Stimulated activated effector memory CD8-positive, alpha-beta T cell treated with anti-CD3 and anti-CD28 coated beads, Interleukin-12 subunit alpha, Interleukin-12 subunit beta, amount 100 ng/mL, for 72 hours (primary cell): ENCODE measurements around the gene PDE6A.

Experiments
- ATAC-seq: fragments of 150-1000 bp; cut with Tn5 transposase; 2 replicates; pipeline ENCODE4 v1.10.0; 2021
- DNase-seq, 2 donors: peaks; one replicate each; pipeline ENCODE4 v3.0.0; 2021 to 2022; ENCODE audit warnings: low spot score in 2 of 2
- H3K27ac Mint-ChIP-seq: one replicate; pipeline ENCODE4 v1.8.0; 2022; ENCODE audit warnings: mild to moderate bottlenecking, mixed read lengths
- H3K36me3 Mint-ChIP-seq: one replicate; pipeline ENCODE4 v1.8.0; 2022; ENCODE audit warnings: mild to moderate bottlenecking, mixed read lengths
- H3K4me1 Mint-ChIP-seq: one replicate; pipeline ENCODE4 v1.8.0; 2022; ENCODE audit warnings: mixed read lengths
- H3K4me3 Mint-ChIP-seq: one replicate; pipeline ENCODE4 v1.8.0; 2022; ENCODE audit warnings: mild to moderate bottlenecking, mixed read lengths
- H3K9me3 Mint-ChIP-seq: one replicate; pipeline ENCODE4 v1.8.0; 2022; ENCODE audit warnings: mixed read lengths

PDE6A gene

DNA sequence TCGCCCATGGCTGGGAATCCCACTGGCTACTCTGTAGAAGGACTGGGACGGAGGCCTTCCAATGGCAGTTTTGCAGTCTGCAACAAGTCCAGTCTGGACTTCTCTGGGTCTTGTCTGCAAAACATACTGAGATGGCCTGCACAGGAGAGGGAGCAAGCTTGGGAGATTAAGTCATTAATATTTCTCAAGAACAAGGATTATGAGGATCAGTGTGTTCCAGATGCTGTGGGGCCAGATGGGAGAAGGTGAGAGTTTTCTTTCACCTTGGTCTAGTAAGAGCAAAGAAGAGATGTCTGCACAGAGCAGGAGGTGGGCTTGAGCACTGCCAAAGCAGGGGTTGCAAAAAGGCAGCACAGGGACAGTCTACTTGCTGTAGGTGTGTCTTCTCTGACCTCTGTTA is at the start of gene PDE6A:
PDE6A (minus strand) TSS at position 128 of the 400 bp plus-strand sequence; CDS start at position 8, 120 bp downstream.
- no peak within 1 kb of the TSS for H3K4me3 Mint-ChIP-seq
- ATAC-seq (no peak), DNase-seq (no peak)
- no peaks in the 10 kb centered on the region for H3K36me3 Mint-ChIP-seq
- H3K27ac Mint-ChIP-seq = no peak within 1 kb of the TSS
- H3K4me1 Mint-ChIP-seq = peaks cover 5% of the 10 kb centered on the region
- no peaks in the 10 kb centered on the region for H3K9me3 Mint-ChIP-seq

DNA sequence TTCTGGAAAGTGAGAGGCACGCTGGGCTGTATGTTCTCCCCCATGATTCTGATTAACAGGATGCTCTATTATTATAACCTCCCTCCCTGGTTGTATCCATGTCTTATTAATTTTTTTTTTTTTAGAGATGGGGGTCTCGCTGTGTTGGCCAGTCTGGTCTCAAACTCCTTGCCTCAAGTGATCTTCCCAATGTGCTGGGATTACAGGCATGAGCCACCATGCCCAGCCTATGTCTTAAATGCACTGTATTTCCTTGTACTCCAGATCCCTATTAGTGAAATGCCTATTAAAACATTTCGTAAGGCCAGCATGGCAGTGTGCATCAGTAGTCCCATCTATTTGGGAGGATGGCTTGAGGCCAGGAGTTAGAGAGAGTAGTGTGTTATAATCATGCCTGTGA is 48.9 kb upstream of the PDE6A start:
- Mint-ChIP-seq H3K4me1 (peaks cover under 1% of the 10 kb centered on the region), H3K4me3 (no peak overlapping the region), H3K27ac (no peak overlapping the region), H3K9me3 (no peaks in the 10 kb centered on the region), H3K36me3 (no peaks in the 10 kb centered on the region)
- ATAC-seq = no peak
- no peak for DNase-seq

DNA sequence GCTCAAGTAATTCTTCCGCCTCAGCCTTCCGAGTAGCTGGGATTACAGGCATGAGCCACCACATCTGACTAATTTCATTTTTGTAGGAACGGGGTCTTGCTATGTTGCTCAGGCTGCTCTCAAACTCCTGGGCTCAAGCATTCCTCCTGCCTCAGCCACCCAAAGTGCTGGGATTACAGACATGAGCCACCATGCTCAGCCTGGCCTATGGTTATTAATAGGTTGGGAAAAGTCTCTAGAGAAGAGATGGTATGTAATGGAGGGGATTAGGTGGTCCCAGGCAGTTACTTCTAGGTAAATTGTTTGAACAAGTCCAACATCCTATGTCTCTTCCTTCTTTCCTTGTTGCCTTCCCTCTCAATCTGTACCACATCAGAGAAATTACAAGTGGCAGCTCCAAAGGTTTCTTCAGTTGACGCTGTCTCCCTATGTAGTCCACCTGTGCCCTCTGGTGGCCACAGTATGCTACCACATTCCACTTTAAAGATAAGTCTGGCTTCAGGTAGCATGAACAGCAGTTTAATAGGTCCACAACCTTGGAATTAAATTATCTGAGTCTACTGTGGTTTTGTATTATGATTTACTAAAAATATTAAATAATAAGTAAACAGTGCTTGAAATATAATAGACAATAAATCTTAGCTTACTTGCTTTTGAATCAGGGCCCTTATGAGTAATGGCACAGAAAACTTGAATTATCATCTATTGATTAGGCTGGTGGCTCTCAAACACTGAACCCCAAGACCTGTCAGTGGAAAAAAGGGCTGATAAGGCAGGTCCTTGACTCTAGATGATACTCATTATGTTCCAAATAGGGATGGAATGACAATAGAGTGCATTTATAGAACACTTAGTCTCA is 46.2 kb upstream of the PDE6A start:
- no peak overlapping the region for H3K4me3 Mint-ChIP-seq
- no peaks in the 10 kb centered on the region for H3K9me3 Mint-ChIP-seq
- H3K27ac Mint-ChIP-seq = no peak overlapping the region
- no peaks in the 10 kb centered on the region for H3K36me3 Mint-ChIP-seq
- ATAC-seq (peak; percentile 78), DNase-seq (peak; percentile 45 to 68)
- no peaks in the 10 kb centered on the region for H3K4me1 Mint-ChIP-seq

DNA sequence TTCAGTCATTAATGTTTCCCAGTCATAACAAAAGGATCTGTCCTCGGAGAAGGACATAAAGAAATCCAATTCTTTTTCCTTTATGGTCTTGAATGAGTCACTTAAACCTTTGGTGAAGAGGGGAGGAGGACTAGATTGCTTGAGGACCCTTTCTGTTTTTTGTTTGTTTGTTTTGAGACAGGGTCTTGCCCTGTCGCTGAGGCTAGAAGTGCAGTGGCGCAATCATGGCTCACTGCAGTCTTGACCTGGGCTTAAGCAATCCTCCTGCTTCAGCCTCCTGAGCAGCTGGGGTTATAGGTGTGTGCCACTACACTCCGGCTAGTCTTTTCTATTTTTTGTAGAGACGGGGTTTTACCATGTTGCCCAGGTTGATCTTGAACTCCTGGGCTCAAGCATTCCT is 43.5 kb upstream of the PDE6A start:
- H3K27ac Mint-ChIP-seq = no peak overlapping the region
- ATAC-seq = no peak
- DNase-seq = no peak
- no peaks in the 10 kb centered on the region for H3K36me3 Mint-ChIP-seq
- no peaks in the 10 kb centered on the region for H3K9me3 Mint-ChIP-seq
- H3K4me1 Mint-ChIP-seq = no peaks in the 10 kb centered on the region
- H3K4me3 Mint-ChIP-seq = no peak overlapping the region

DNA sequence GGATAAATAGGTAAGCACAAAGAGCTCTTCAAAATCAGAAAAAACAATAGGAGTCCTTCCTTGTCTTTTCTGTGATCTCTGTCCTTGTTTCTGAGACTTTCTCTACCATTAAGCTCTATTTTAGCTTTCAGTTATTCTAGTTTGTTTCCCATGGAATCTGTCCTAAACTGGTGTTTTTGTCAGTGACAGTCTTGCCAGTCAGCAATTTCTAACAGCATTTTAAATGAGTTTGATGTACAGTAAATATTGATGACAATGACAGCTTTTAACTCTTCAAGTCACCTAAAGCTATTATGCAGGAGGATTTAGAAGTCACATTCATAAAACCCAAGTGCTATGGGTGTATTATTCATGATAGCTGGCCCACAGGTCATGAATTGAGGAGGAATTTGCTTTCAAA is 37.9 kb upstream of the PDE6A start:
- Mint-ChIP-seq H3K4me1 (no peaks in the 10 kb centered on the region), H3K4me3 (no peak overlapping the region), H3K9me3 (no peaks in the 10 kb centered on the region), H3K27ac (no peak overlapping the region), H3K36me3 (peaks cover 28% of the 10 kb centered on the region)
- ATAC-seq (no peak), DNase-seq (no peak)

DNA sequence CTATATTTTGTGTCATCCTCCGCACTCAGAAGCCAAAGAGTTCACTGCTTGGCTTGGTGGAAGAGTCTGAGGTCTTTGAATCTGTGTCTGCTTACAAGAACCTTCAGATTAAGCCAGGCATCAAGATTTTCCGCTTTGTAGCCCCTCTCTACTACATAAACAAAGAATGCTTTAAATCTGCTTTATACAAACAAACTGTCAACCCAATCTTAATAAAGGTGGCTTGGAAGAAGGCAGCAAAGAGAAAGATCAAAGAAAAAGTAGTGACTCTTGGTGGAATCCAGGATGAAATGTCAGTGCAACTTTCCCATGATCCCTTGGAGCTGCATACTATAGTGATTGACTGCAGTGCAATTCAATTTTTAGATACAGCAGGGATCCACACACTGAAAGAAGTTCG is 36.6 kb upstream of the PDE6A start:
- Mint-ChIP-seq H3K9me3 (no peaks in the 10 kb centered on the region), H3K4me3 (no peak overlapping the region), H3K27ac (no peak overlapping the region), H3K4me1 (no peaks in the 10 kb centered on the region), H3K36me3 (peaks cover 31% of the 10 kb centered on the region)
- ATAC-seq = no peak
- no peak for DNase-seq

DNA sequence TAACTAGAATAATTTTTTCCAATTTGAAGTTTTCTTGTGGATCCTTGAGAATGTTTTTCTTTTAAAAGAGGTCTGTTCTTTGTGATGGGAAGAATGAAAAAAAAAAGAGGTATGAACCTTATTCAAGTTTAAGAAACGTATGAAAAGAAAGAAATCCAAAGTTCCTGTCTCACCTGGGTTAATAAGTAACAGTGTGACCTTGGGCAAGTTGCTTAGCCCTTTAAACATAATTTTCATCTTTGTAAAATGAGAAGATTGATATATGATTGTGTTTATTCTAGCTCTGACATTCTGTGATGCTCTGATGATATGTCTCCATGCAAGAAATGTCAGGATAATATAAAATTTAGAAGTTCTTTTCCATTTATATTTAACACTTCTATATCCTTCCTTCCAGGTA is 35.3 kb upstream of the PDE6A start:
- H3K27ac Mint-ChIP-seq = no peak overlapping the region
- H3K9me3 Mint-ChIP-seq = no peaks in the 10 kb centered on the region
- DNase-seq (no peak), ATAC-seq (no peak)
- no peak overlapping the region for H3K4me3 Mint-ChIP-seq
- no peaks in the 10 kb centered on the region for H3K4me1 Mint-ChIP-seq
- H3K36me3 Mint-ChIP-seq = peaks cover 31% of the 10 kb centered on the region

DNA sequence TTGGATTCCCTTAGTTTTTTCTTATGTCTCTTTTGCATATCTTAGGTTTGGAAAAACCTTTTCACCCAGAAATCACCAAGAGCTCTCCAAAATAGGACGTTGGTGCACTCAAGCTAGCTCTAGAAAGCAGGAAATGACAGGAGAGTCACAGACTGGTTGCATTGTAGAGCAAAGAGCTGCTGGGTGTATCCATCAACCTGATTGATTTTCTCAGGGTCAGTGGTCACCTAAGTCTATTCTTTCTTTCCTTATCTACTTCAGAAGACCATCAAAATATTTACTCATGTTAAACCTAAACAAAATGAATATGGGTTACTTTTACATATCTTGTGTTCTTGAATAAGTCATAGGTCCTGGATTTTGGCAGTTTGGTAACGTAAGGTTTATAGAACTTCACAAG is 30.8 kb upstream of the PDE6A start:
- DNase-seq (no peak), ATAC-seq (no peak)
- Mint-ChIP-seq H3K4me1 (peaks cover 5% of the 10 kb centered on the region), H3K27ac (no peak overlapping the region), H3K9me3 (no peaks in the 10 kb centered on the region), H3K4me3 (no peak overlapping the region), H3K36me3 (peaks cover 30% of the 10 kb centered on the region)

DNA sequence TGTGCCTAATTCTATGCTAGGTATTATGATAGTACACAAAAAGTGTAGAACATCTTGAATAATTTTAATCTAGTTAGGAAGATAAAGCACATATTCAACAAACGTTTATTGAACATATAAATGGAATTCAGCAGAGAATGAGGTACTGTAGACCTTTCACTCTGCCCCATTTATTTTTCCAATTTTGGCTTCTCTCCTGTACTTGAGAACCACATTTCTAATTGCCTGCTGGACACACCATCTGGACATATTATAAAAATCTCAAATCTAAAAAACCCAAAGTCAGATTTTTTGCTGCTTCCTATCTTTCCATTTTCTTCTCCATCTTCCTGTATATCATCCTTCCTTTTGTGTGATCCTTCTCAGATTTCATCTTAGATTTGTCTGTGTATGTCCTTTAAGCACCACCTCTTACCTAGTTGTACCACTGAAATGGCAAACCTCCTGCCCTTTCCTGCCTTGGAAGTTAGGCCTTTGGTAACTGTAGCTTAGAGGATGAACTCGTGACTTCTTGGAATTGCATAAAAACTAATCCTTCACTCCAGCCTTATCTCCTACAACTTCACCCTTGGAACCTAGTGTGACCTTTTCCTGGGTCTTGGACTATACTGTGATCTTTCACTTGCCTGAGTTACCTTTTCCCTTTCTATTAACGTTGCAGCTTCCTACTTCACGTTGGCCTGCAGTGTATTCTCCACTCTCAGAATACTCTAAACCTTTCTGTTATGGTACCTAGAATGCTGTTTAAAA is 24.8 kb upstream of the PDE6A start:
- H3K4me1 Mint-ChIP-seq = peaks cover 5% of the 10 kb centered on the region
- H3K27ac Mint-ChIP-seq = no peak overlapping the region

DNA sequence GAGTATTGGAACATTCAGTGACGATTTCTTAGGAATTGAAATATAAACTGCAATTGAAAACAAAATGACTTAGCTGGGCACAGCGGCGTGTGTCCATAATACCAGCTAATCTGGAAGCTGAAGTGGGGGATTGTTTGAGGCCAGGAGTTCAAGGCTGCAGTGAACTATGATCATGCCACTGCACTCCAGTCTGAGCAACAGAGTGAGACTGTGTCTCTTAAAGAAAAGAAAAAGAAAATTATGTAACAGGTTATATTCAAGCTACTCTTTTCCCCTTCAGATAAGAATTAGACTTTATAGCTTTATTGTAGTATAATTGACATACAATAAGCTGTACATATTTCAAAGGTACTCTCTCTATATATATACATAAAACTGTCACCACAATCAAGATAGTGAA is 22.4 kb upstream of the PDE6A start:
- Mint-ChIP-seq H3K27ac (peak overlapping the region; percentile 42), H3K9me3 (no peaks in the 10 kb centered on the region), H3K36me3 (no peaks in the 10 kb centered on the region), H3K4me3 (no peak overlapping the region), H3K4me1 (peaks cover 13% of the 10 kb centered on the region)
- DNase-seq (no peak), ATAC-seq (no peak)

More for the DNA sequence above, 24.8 kb upstream of the PDE6A start:
- DNase-seq (no peak), ATAC-seq (no peak)
- Mint-ChIP-seq H3K36me3 (no peaks in the 10 kb centered on the region), H3K4me3 (no peak overlapping the region), H3K9me3 (no peaks in the 10 kb centered on the region)

DNA sequence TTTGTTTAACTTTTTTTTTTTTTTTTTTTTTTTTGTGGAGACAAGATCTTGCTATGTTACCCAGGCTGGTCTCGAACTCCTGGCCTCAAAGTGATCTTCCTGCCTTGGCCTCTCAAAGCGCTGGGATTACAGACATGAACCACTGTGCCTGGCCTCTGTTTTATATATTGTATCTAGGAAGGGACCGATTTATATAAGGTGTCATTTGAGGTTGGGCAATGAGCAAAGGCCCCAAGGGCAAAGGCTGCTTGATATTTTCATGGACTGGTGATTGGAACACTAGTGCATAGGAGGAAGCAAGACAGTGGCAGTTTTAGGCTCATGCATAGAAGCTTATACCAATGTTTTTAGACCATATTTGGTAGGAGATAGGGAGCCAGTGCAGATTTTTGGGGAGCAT is 19.1 kb upstream of the PDE6A start:
- ATAC-seq = no peak
- peaks cover 38% of the 10 kb centered on the region for H3K4me1 Mint-ChIP-seq
- H3K4me3 Mint-ChIP-seq = no peak overlapping the region

DNA sequence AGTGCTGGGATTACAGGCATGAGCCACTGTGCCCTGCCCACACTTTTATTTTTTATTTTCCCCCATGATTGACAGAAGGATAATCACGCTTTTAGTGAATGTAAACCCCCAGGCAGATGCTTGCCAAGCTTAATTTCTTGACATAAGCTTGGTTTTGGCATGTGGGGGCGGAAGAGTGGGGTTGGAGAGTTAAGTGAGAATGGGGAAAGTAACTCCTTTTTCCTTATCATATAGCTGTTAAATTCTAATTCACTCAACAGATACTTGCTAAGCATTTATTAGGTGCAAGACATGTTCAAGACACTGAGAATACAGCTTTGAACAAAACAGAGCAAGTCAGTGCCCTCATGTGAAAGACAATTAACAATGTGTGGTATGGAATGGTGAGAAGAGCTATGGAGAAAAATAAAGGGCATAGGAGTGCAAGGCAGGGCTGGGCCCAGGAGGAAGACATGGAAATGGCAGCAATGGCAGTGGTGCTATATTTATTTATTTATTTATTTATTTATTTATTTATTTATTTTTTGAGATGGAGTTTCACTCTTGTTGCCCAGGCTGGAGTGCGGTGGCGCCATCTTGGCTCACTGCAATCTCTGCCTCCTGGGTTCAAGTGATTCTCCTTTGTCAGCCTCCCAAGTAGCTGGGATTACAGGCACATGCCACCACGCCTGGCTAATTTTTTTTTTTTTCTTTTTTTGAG is 18.2 kb upstream of the PDE6A start:
- peaks cover 10% of the 10 kb centered on the region for H3K36me3 Mint-ChIP-seq
- H3K27ac Mint-ChIP-seq = no peak overlapping the region
- H3K9me3 Mint-ChIP-seq = no peaks in the 10 kb centered on the region
- peak overlapping the region; percentile 78 for H3K4me3 Mint-ChIP-seq
- H3K4me1 Mint-ChIP-seq = peaks cover 39% of the 10 kb centered on the region
- ATAC-seq (no peak), DNase-seq (no peak)

More for the DNA sequence above, 19.1 kb upstream of the PDE6A start:
- Mint-ChIP-seq H3K9me3 (no peaks in the 10 kb centered on the region), H3K27ac (no peak overlapping the region), H3K36me3 (peaks cover 10% of the 10 kb centered on the region)
- no peak for DNase-seq

DNA sequence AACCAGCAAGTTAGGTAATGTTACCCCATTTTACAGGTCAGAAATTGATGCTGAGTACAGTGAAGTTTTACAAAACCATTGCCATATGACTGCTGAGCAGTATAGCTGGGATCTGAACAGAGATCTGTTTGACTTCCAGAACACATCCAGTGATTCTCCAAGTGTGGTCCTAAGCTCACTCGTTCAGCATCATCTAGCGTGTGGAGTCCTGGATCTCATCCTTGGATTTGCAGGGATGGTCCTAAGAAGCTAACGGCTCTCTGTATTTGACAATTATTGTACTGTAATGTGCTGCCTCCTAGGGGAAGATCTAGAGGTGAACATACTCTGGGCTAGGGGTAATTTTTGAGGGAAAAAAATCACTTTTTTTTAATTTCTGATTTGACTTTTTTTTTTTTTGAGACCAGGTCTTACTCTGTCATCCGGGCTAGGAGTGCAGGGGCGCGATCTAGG is 17.4 kb upstream of the PDE6A start:
- peaks cover 10% of the 10 kb centered on the region for H3K36me3 Mint-ChIP-seq
- peak overlapping the region; percentile 78 for H3K4me3 Mint-ChIP-seq
- DNase-seq = peak in 1 of 2 donors; percentile 53
- peak overlapping the region; percentile 97 for H3K27ac Mint-ChIP-seq
- H3K9me3 Mint-ChIP-seq = no peaks in the 10 kb centered on the region
- no peak for ATAC-seq
- peaks cover 39% of the 10 kb centered on the region for H3K4me1 Mint-ChIP-seq

DNA sequence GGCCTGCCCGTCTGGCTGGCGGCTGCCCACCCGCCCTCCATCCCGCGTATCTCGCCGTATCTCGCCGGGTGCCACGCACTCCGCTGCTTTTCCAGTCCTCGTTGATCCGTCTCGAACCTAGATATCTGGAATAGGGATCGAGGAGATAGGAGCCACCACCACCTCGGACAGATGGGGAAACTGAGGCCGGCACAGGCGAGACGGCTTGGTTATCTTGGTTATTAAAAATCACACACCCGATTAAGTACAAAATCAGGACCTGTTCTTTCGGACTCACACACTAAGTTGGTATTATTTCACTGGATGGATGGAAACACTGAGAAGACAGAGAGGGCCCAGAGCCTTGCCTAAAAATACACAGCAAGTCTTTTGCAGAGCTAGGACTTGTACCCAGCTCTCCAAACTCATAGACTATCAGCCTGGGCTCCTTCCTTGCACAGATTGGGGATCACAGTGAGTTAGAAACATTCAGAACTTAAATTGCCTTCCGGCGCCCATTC is 16.6 kb upstream of the PDE6A start:
- Mint-ChIP-seq H3K27ac (peak overlapping the region; percentile 97), H3K4me1 (peaks cover 39% of the 10 kb centered on the region), H3K9me3 (no peaks in the 10 kb centered on the region), H3K4me3 (peak overlapping the region; percentile 78), H3K36me3 (peaks cover 10% of the 10 kb centered on the region)
- ATAC-seq = no peak
- DNase-seq = no peak
